DND-41 (cell line): ENCODE data around the gene EFHD1.
"Not testable (repeated sequence)": the region's sequence is repeated elsewhere in the genome, so short reads cannot be mapped to it uniquely, and the experiment has no call there.

Source experiments
- ATAC-seq: fragments of 200-7000 bp; cut with Tn5 transposase; 3 replicates; pipeline ENCODE4 v1.9.1; 2021; ENCODE audit warnings: low read depth; ENCODE audit not compliant: insufficient read depth
- DNase-seq: peaks from one replicate; pipeline ENCODE4 v3.0.0-alpha.2; 2020
- H2AFZ ChIP-seq: 2 replicates; pipeline ENCODE4 v1.6.0; 2012; ENCODE audit warnings: low read depth, low read length
- H3K27ac ChIP-seq: 2 replicates; pipeline ENCODE4 v1.5.1; 2012; ENCODE audit warnings: low read length, inconsistent platforms
- H3K27me3 ChIP-seq: fragments of 200-600 bp; sonication (generic); 2 replicates; pipeline ENCODE4 v1.6.0; 2012; ENCODE audit warnings: low read length, mild to moderate bottlenecking, inconsistent platforms; ENCODE audit not compliant: insufficient read depth, poor library complexity
- H3K36me3 ChIP-seq: 2 replicates; pipeline ENCODE4 v1.5.1; 2012; ENCODE audit warnings: low read length, inconsistent platforms; ENCODE audit not compliant: insufficient read depth
- H3K4me1 ChIP-seq: 2 replicates; pipeline ENCODE4 v1.5.1; 2012; ENCODE audit warnings: mild to moderate bottlenecking, low read length; ENCODE audit not compliant: insufficient read depth
- H3K4me2 ChIP-seq: 2 replicates; pipeline ENCODE4 v1.6.0; 2012; ENCODE audit warnings: mild to moderate bottlenecking, moderate library complexity, low read length, inconsistent platforms; ENCODE audit not compliant: insufficient read depth
- H3K4me3 ChIP-seq, 2 experiments: fragments of 200-600 bp in 1 of 2; shearing (Covaris generic) in 1 of 2; 2 replicates each; pipeline ENCODE4 v1.5.1; 2012 to 2016; ENCODE audit warnings: inconsistent platforms in 2 of 2, low read length in 2 of 2, mild to moderate bottlenecking in 2 of 2, low read depth in 1 of 2, moderate library complexity in 1 of 2
- H3K79me2 ChIP-seq: 2 replicates; pipeline ENCODE4 v1.6.0; 2012; ENCODE audit warnings: low read length, inconsistent platforms; ENCODE audit not compliant: insufficient read depth
- H3K9ac ChIP-seq: 2 replicates; pipeline ENCODE4 v1.6.0; 2012; ENCODE audit warnings: low read depth, mild to moderate bottlenecking, inconsistent platforms, low read length, moderate library complexity
- H3K9me3 ChIP-seq: 2 replicates; pipeline ENCODE4 v1.5.1; 2012; ENCODE audit warnings: low read length, moderate library complexity, mild to moderate bottlenecking, inconsistent platforms; ENCODE audit not compliant: insufficient read depth, severe bottlenecking
- H4K20me1 ChIP-seq: 2 replicates; pipeline ENCODE4 v1.6.0; 2012; ENCODE audit warnings: low read length; ENCODE audit not compliant: insufficient read depth
- CTCF ChIP-seq: IDR thresholded peaks from 2 replicates; pipeline ENCODE4 v1.5.1; 2012; ENCODE audit warnings: borderline replicate concordance, low read length, moderate library complexity, mild to moderate bottlenecking; ENCODE audit not compliant: poor library complexity, severe bottlenecking; ENCODE audit errors: extremely low read depth
- EZH2 ChIP-seq: IDR thresholded peaks from 3 replicates; pipeline ENCODE4 v1.6.1; 2012; ENCODE audit warnings: borderline replicate concordance, low read depth, mild to moderate bottlenecking, moderate library complexity, low read length, inconsistent platforms; ENCODE audit not compliant: severe bottlenecking

The EFHD1 gene

GRCh38 chr2:232632904-232633412, 446 bp upstream of the EFHD1 start:
- Histone ChIP-seq H3K27me3 (peaks cover 4% of the 10 kb centered on the region), H3K79me2 (no peaks in the 10 kb centered on the region), H3K36me3 (no peaks in the 10 kb centered on the region), H3K9ac (no peak overlapping the region), H2AFZ (no peak overlapping the region), H3K4me1 (no peaks in the 10 kb centered on the region), H3K27ac (no peak overlapping the region), H4K20me1 (no peaks in the 10 kb centered on the region), H3K9me3 (no peaks in the 10 kb centered on the region), H3K4me3 (no peak overlapping the region), H3K4me2 (no peak overlapping the region)
- TF ChIP-seq CTCF = no peak
- TF ChIP-seq EZH2 = no peak
- ATAC-seq (no peak), DNase-seq (no peak)

GRCh38 chr2:232634206-232635150, 1.1 kb downstream of the EFHD1 start:
- Histone ChIP-seq H3K27ac (no peak overlapping the region), H3K4me2 (no peak overlapping the region), H3K36me3 (no peaks in the 10 kb centered on the region), H3K9ac (no peak overlapping the region), H3K4me1 (no peaks in the 10 kb centered on the region), H3K9me3 (no peaks in the 10 kb centered on the region), H2AFZ (no peak overlapping the region), H3K79me2 (no peaks in the 10 kb centered on the region), H4K20me1 (no peaks in the 10 kb centered on the region), H3K27me3 (no peaks in the 10 kb centered on the region), H3K4me3 (no peak overlapping the region)
- TF ChIP-seq CTCF (no peak), EZH2 (no peak)
- ATAC-seq (no peak), DNase-seq (no peak)

- H3K9me3 ChIP-seq, H3K4me3 ChIP-seq, DNase-seq, H2AFZ ChIP-seq, ATAC-seq, H3K9ac ChIP-seq, H3K36me3 ChIP-seq, H4K20me1 ChIP-seq, H3K79me2 ChIP-seq, H3K27me3 ChIP-seq, H3K4me2 ChIP-seq, H3K27ac ChIP-seq, H3K4me1 ChIP-seq: not testable (repeated sequence)
Measured at GRCh38 chr2:232635376-232635775, 2.0 kb downstream of the EFHD1 start.

DNA sequence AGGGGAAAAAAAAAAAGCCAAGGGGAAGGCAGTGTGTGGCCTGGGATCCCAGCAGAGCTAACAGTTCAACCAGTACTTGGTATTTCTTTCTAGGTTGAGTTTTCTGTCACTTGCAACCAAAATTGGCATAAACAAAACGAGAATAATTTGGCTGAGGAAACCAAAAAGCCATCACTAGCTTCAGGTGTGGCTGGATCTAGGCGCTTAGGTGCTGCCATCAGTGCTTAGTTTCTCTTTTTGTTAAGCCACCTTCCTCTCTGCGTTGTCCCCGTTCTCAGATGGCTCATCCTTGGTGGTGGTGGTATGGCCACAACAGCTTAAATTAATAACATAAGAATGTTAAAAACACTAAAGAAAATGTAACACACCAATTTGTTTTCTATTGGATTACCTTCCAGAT, 2.4 kb downstream of the EFHD1 start:
- ATAC-seq (no peak), DNase-seq (no peak)
- Histone ChIP-seq H2AFZ (no peak overlapping the region), H3K27ac (no peak overlapping the region), H3K79me2 (no peaks in the 10 kb centered on the region), H3K36me3 (no peaks in the 10 kb centered on the region), H3K9ac (no peak overlapping the region), H3K4me1 (no peaks in the 10 kb centered on the region), H4K20me1 (no peaks in the 10 kb centered on the region), H3K4me2 (no peak overlapping the region), H3K9me3 (no peaks in the 10 kb centered on the region), H3K4me3 (no peak overlapping the region), H3K27me3 (no peaks in the 10 kb centered on the region)
- TF ChIP-seq CTCF (no peak), EZH2 (no peak)
